ENCODE data around the gene VANGL1. TPM values are rescaled to one million over a fixed set of nuclear protein-coding genes. Genes with fewer than 3 reads are reported as not detected.

VANGL1 gene
- total and polyA plus RNA-seq, 2 of the 4 experiments (the other 2 are of a cell fraction), result 6.1 to 6.7 TPM

GRCh38 chr1:115705963-115706362 is 64.2 kb downstream of the VANGL1 start:
- WGBS, 2 experiments (ENCODE audit: extremely low coverage in 2 of 2, insufficient read length in 1 of 2), result 90% methylated on average over 5 of the region's 9 CpGs; no CpG with 5 or more reads in 1 of the 2 experiments
- no peak overlapping the region for H3K18ac ChIP-seq (ENCODE audit: low read depth, low read length)

More at GRCh38 chr1:115705963-115706362, 64.2 kb downstream of the VANGL1 start:
- Histone ChIP-seq H4K91ac (ENCODE audit: insufficient read depth, low read depth, low read length) (no peak overlapping the region), H2AK5ac (ENCODE audit: low read depth, low read length) (no peak overlapping the region), H3K4me3 (ENCODE audit: insufficient read depth, low read depth, low read length) (no peak overlapping the region), H3K14ac (replicated peaks; ENCODE audit: low read depth, low read length) (no peak overlapping the region), H4K20me1 (ENCODE audit: insufficient read depth, low read length) (no peaks in the 10 kb centered on the region), H3K56ac (ENCODE audit: extremely low read depth, insufficient read depth, low read length) (no peak overlapping the region), H3K27ac (ENCODE audit: insufficient read depth, low read length) (no peak overlapping the region), H4K8ac (ENCODE audit: low read depth in 2 of 2, low read length in 2 of 2) (no peak overlapping the region), H3K4ac (ENCODE audit: low read depth, low read length) (no peak overlapping the region), H3K9me3 (ENCODE audit: control insufficient read depth, insufficient read depth, low read length) (no peaks in the 10 kb centered on the region), H2BK20ac (ENCODE audit: low read depth, low read length) (no peak overlapping the region), H3K9ac (ENCODE audit: low read depth, low read length) (no peak overlapping the region), H3K79me1 (ENCODE audit: low read depth in 1 of 2, low read length in 2 of 2) (no peaks in the 10 kb centered on the region), H4K5ac (ENCODE audit: low read depth, low read length) (no peak overlapping the region), H2AK9ac (replicated peaks; ENCODE audit: low read depth, low read length, poor library complexity) (no peak overlapping the region), H3K23ac (ENCODE audit: low read depth, low read length) (no peak overlapping the region), H2BK5ac (ENCODE audit: low read depth, low read length, poor library complexity, severe bottlenecking) (no peak overlapping the region), H2AFZ (replicated peaks; ENCODE audit: low read length, poor library complexity) (no peak overlapping the region), H2BK120ac (ENCODE audit: low read depth, low read length) (no peak overlapping the region), H3K4me2 (ENCODE audit: low read depth, low read length) (no peak overlapping the region), H3K27me3 (ENCODE audit: control insufficient read depth, insufficient read depth, low read length) (peaks cover 34% of the 10 kb centered on the region), H3K36me3 (ENCODE audit: control insufficient read depth, insufficient read depth, low read length) (no peaks in the 10 kb centered on the region), H3K4me1 (ENCODE audit: control insufficient read depth, insufficient read depth, low read length) (no peaks in the 10 kb centered on the region), H2BK15ac (ENCODE audit: low read depth, low read length) (no peak overlapping the region), H3K9me1 (ENCODE audit: insufficient read depth, low read length) (no peaks in the 10 kb centered on the region)
- DNase-seq, result no peak
- TF ChIP-seq NFE2L2 (IDR thresholded peaks at IDR 0.05; ENCODE audit: low read depth, low read length) (no peak), MAZ (IDR thresholded peaks at IDR 0.05; ENCODE audit: borderline replicate concordance, low read depth, low read length) (no peak), RFX5 (IDR thresholded peaks at IDR 0.05; ENCODE audit: low read depth, low read length) (no peak), RAD21 (IDR thresholded peaks at IDR 0.05; ENCODE audit: low read length) (no peak), ELK1 (IDR thresholded peaks at IDR 0.05; ENCODE audit: borderline replicate concordance, low read depth, low read length) (no peak), CTCF (conservative IDR thresholded peaks at IDR 0.05; ENCODE audit: low read depth, low read length) (no peak), SMC3 (IDR thresholded peaks at IDR 0.05; ENCODE audit: low read depth, low read length) (no peak), MXI1 (IDR thresholded peaks at IDR 0.05; ENCODE audit: borderline replicate concordance, low read depth, low read length) (no peak), BHLHE40 (IDR thresholded peaks at IDR 0.05; ENCODE audit: low read depth, low read length) (no peak), FOS (IDR thresholded peaks at IDR 0.05; ENCODE audit: low read depth, low read length) (no peak)
- ATAC-seq (ENCODE audit: low read depth), result no peak
- in situ Hi-C loops (cut with MboI; ENCODE audit: low sequenced_read_pairs) (loop anchor here (5.0 kb wide), 1 partner anchor 99 kb away; no protein-coding TSS in a partner anchor), intact Hi-C loops (cut with micrococcal nuclease) (loop anchor here (1.0 to 5.0 kb wide), 2 partner anchors 64 to 98 kb away; partner anchors contain the start of gene VANGL1), dilution Hi-C loops (cut with HindIII; ENCODE audit: low sequenced_read_pairs, unreplicated experiment) (no loop called here)
- BruUV-seq (replicated peaks), result no TSS peak
- ChIA-PET POLR2A (ENCODE audit: unreplicated experiment) (no interaction called here), CTCF (interaction anchor here (0.7 to 2.7 kb wide), 13 partner anchors 9 to 100 kb away, joined by 3 to 19 read pairs (median 6); no protein-coding TSS in a partner anchor)
